ENCODE measurements around the gene GLIPR2.
A peak's percentile ranks its signal among the peaks of the same experiment; 100 is the strongest.
"Not testable (repeated sequence)": the region's sequence is repeated elsewhere in the genome, so short reads cannot be mapped to it uniquely, and the experiment has no call there.

Gene GLIPR2

DNA sequence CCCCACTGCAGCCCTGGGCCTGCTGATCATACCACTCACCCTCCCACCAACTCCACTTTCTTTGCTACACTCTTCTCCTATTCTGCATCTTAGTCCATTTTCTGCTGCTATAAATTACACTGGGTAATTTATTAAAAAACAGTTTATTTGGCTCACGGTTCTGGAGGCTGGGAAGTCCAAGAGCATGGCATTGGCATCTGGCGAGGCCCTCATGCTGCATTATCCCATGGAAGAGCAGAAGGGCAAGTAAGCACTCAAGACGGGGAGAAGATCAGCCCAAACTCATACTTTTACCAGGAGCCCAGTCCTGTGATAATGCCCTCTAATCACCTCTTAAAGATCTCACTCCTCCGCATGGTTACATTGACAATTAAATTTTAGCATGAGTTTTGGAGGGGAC, 9.4 kb downstream of the GLIPR2 start:
- DNase-seq = no peak

DNA sequence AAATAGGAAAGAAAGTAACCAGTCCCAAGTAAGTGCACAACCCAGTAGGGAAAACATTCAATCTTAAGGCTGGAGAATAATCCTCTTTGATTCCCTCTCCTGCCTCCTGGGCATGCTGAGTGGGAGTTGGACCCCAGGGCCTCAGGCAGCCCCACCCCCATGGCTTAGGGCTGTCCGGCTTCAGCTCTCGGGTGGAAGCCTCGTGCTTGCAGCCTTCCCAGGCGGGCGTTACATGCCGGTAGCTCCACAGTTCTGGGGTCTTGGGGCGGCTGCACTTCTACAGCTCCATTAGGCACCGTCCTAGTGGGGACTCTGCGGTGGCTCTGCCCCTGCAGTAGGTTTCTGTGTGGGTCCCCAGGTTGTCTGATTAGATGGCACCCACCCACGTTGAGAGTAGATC, 10.1 kb downstream of the GLIPR2 start:
- no peak for DNase-seq

DNA sequence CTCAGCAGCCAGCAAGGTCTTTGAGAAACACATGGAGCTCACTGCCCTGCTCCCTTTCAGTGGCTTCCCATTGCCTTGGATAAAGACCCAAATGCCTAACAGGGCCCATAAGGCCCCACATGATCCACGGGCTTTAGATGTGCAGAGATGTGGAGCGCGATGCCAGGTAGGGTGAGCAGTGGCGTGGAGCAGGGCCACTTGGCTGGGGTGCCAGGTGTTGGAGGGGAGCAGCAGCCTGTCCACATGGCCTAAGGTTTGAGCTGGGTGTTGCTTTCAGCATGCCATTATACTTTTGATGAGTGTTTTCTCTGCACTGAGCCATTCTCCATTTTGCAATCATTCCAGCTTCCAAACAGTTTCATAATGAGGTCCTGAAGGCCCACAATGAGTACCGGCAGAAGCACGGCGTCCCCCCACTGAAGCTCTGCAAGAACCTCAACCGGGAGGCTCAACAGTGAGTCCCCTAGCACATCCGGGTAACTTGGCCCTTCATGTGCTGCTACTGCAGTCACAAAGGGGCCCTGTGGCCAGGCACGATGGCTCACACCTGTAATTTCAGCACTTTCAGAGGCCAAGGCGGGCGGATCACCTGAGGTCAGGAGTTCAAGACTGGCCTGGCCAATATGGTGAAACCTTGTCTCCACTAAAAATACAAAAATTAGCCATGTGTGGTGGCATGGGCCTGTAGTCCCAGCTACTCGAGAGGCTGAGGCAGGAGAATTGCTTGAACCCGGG, 11.1 kb downstream of the GLIPR2 start:
- DNase-seq = no peak

DNA sequence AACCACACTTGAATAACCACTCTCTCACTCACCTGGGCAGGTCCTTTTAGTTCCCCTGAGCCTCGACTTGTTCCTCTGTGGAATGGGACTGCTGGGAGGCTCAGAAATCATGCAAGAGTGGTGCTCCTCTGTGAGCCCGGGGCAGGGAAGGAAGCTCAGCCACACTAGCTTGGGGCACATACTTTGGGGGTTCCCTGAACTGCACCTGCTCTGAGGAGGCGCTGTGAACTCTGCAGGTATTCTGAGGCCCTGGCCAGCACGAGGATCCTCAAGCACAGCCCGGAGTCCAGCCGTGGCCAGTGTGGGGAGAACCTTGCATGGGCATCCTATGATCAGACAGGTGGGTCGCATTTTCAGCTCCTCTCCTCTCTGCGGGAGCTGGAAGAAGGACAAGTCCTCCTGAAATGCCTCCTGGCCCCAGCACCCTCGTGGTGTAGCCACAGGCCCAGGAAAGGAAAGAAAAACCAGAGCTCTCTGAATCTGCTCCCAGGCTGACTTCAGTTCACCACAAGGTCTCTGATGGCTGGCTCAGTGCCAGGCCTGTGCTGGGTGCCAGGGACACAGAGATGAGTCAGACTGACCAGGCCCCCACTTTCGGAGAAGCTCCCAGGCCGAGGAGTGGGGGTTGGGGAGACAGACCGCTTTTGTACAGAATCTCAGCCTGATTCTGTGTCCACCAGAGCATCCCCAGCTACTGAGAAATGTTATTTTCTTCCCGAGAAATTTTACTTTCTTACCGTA, 11.9 kb downstream of the GLIPR2 start:
- DNase-seq = peak; percentile 67

DNA sequence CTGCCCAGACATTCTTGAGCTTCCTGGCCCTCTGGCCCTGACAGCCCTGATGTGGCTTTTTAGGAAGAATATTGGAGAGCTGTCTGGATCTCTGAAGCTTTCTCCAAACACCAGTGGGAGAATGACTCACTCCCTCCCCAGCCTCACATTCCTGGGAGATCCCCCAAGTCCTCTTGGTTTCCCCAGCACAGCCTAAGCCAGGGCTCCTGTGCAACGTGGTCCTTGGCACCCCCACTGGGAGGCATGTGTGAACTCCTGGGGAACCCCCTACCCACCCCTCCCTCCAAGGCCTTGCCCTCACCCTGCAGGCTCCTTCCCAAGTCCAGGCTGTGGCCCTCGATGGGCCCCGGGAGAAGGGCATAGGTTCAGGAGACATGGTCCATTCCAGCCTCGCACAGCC, 12.7 kb downstream of the GLIPR2 start:
- no peak for DNase-seq

DNA sequence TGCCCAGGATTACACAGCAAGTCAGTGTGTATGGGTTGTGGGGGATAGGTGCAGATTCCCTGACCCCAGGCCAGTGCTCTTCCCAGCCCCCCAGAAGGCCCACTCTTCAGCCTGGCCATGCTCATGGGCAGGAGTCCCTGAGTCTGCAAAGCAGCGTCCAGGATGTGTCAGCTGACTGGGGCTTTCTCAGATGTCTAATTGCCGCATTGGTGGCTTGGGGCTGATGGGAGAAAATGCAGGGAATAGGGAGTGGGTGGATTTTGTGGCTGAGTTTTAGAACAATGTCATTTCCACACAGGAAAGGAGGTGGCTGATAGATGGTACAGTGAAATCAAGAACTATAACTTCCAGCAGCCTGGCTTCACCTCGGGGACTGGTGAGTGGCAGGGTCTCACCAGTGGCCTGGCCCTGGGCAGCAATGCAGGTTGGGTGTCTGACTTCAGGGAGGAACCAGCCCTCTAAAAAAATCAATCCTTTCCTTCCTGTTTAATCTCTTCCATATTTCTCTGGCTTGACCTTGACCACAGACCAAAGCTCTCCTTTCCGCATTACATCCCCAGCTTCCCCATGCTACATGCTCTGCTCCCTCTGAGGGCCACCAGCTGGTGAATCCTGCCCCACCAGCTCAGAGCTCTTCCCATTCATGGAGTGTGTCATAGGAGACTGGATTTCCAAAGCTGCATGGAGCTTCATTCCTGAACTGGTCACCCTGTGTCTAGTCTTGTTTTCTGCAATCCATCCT, 14.2 kb downstream of the GLIPR2 start:
- no peak for DNase-seq

DNA sequence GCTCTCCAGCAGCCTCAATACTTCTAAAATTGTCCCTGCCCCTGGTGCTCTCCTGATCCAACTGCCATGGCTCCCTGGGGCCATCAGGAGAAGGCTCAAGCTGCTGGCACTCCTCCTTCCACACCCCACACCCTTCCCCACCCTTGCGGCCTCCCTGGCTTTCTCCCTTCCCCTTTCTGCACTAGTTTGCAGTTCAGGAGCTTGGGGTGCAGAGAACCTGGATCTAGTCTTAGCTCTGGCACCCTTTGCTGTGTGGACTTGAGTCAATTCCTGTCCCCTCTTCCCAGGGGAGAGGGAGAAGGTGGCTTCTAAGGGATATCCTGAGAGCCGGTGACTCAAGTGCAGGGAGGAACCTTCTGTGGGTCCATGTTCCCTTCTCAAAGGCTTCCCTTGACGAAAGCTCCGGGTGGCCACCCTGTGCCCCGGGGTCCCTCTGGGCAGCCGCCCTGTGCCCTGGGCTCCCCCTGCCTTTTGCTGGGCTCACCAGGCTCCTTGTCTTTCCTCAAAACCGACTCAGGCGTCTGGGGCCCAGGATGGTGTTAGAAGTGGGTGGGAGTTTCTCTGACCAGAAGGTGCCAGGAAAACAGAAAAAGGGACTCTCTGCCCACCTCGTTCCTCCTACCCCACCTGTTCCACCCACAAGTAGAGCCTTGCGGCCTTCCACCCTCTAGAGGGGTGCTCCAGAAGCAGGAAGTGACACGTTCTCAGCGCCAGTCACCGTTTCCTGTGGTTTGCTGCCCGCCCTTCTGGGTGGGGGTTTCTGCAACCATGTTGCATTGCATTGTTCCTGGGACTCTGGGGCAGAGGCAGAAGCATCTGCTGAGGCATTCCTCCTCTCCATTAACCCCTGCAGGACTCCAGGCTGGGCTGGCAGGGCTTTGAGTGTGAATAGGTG, 15.0 kb downstream of the GLIPR2 start:
- peak; percentile 72 for DNase-seq

DNA sequence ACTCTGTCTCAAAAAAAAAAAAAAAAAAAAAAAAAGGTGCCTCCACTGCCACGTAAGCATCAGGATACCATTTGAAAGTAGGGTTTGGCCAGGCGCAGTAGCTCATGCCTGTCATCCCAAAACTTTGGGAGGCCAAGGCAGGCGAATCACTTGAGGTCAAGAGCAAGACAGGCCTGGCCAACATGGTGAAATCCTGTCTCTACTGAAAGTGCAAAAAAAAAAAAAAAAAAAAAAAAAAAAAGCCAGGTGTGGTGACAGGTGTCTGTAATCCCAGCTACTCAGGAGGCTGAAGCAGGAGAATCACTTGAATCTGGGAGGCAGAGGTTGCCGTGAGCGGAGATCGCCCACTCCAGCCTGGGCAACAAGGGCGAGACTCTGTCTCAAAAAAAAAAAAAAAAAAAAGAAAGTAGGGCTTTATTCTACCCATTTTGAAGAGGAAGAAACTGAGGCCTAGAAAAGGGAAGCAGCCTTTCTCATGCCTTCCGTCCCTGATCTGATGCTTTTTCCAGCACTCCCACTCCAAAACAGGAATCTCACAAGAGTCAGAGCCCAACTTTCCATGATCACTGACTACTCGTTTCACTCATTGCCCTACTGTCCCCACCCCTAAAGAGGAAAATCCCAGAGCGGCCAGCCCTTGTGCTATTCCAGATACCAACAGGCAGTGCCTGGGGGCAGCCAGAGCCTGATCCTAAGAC, 16.4 kb downstream of the GLIPR2 start:
- DNase-seq = no peak

DNA sequence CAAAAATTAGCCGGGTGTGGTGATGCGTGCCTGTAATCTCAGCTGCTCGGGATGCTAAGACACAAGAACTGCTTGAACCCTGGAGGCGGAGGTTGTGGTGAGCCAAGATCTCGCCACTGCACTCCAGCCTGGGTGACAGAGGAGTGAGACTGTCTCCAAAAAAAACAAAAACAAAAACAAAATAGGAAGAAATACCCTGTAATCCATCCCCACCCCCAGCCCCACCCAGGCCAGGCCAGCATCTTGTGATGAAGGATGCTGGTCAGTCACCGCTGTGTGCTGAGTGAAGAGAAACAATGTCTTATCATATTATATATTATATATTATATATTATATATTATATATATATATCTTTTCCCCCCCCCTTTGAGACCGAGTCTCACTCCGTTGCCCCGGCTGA, 17.2 kb downstream of the GLIPR2 start:
- no peak for DNase-seq

DNA sequence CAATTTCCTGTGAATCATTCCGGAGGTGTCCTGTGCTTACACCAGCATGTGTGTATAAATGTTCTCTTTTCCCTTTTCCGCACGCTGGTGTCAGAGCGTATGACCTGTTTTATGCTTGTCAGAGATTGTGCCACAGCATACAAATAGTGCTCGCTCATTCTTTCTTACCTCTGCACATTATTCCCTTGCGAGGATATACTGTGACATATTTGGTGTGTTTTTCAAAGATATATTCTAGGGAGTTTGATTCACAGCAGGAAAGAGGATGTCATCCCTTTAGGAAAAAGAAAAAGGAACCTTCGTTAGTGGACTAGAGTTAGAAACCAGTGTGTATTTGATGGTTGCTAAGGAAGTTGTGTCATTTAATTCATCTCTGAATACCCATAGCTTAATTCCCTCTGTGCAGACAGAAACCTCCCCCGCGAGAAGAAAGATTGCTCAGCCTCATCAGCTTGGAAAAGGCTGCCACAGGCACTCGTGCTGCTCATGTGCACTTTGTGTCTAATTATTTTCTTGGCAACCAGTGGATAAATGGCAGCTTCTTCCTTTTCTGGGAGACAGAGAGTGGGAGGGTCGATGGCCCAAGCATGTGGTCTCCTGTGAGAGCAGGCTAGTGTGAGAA, 17.9 kb downstream of the GLIPR2 start:
- no peak for DNase-seq

DNA sequence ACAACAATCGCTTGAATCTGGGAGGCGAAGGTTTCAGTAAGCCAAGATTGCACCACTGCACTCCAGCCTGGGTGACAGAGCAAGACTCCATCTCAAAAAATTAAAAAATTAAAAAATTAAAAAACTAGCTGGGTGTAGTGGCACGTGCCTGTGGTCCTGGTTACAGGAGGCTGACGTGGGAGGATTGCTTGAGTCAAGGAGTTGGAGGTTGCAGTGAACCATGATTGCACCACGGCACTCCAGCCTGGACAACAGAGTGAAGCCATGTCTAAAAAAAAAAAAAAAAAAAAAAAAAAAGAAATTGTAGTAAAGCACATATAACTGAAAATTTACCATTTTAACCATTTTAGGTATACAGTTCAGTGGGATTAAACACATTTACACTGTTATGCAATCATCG, 19.6 kb downstream of the GLIPR2 start:
- no peak for DNase-seq

DNA sequence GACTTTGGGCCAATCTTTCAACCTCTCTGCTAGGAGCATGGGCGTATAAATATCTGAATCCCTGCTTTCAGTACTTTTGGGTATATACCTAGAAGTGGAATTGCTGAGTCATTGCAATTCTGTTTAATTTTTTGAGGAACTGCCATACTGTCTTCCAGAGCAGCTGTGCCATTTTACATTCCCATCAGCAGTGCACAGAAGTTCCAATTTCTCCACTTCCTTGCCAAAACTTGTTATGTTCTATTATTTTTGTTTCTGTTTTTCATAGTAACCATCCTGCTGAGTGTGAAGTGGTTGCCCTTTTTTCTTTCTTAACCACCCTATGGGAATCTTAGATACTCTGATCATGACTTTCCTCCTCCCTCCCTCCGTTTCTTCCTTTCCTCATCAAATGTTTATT, 21.6 kb downstream of the GLIPR2 start:
- no peak for DNase-seq

DNA sequence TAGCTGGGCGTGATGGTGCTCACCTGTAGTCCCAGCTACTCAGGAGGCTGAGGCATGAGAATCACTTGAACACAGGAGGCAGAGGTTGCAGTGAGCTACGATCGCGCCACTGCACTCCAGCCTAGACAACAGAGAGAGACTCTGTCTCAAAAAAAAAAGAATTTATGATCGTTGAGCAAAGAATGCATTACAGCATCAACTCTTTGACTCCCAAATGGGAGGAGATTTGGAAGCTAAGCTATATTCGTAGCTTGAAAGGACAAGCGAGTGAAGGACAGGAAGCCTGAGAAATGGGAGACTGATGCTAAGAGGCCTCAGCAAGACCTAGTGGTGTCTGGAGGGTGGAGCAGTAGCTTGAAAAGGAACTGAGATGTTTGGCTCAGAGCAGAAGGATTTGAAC, 22.4 kb downstream of the GLIPR2 start:
- DNase-seq = no peak

DNA sequence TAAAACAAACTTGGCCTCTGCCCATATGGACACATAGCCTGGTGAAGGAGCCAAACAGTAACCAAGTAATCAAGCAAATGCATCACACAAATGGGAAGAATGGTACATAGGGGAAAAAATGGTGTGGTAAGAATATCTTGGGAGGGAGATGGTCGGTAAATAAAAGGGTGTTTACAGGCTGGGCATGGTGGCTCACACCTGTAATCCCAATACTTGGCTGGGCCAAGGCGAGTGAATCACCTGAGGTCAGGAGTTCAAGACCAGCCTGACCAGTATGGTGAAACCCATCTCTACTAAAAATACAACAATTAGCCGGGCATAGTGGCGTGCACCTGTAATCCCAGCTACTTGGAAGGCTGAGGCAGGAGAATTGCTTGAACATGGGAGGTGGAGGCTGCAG, 23.0 kb downstream of the GLIPR2 start:
- not testable (repeated sequence) for DNase-seq

DNA sequence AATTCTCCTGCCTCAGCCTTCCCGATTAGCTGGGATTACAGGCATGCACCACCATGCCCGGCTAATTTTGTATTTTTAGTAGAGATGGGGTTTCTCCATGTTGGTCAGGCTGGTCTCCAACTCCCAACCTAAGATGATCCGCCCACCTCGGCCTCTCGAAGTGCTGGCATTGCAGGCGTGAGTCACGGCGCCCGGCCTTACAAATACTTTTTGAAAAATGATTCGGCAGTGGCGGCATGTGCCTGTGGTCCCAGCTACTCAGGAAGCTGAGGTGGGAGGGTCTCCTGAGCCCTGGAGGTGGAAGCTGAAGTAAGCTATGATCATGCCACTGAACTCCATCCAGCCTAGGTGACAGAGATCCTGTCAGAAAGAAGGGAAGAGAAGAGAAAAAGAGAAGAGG, 23.6 kb downstream of the GLIPR2 start:
- not testable (repeated sequence) for DNase-seq

DNA sequence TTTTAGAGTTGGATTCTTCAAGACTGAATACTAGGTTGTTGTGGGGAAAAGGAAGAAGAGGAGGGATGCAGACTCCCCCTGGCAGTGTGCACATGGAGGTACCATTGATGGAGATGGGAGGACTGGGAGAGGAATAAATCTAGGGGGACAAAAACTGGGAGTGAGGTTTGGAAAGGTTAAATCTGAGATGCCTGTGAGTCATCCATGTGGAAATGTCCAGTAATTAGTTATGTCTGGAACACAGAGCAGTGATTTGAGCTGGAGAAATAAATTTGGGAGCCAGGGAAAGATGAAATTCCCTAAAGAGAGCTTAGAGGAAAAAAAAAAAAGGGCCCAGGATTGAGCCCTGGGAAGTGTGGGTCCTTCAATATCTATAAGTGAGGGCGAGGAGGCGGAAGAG, 24.7 kb downstream of the GLIPR2 start:
- DNase-seq = no peak

DNA sequence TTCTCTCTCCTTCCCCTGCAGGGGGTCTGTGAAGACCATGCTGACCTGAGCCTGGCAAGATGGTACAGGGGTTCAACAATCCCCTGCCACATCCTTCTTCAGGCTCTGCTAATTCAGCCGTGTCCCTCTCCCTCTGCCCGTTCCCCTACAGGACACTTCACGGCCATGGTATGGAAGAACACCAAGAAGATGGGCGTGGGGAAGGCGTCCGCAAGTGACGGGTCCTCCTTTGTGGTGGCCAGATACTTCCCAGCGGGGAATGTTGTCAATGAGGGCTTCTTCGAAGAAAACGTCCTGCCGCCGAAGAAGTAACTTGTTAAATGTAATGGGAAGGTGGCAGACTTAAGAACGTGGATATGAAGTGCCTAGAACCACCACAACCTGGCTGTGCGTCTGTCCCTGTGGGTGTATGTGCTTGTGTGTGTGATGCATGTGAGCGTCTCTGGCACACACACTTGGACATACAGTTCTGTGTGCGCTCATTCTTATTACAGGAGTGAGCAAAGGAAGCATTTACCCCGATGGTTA, 25.7 kb downstream of the GLIPR2 start:
- DNase-seq = no peak

DNA sequence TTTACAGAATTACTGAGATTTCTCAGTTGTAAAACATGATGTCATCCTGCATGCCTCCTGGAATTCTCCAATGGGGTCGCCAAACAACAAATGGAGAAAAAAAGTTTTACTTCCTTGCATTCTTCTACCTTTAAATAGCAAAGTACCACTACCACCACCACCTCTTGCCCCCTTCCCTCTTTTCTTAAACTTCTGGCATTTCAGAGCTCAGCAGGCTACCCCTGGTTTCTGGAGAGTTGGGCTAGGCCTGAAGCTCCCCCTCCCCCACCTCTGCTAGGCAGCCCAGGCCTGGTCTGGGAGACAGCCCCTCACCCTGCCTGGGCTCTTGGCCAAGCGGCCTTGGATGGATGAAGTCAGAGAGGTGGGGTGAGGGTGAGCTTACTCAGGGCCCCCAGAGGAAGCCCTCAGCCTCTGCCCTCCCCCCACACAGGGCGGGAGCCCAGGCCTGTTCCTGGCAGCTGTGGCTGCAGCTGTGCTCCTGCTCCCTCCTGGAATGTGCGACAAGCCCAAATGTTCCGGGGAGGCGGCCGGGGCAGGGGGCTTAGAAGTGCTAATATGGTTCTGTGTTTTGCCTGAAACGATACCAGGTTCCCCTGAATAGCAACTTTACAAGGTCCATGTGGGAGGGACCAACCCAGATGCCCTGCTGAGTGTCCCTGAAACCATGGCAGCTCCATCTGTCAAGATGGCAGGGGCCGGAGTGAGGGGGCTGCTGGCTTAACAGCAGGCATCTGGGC, 26.7 kb downstream of the GLIPR2 start:
- no peak for DNase-seq

DNA sequence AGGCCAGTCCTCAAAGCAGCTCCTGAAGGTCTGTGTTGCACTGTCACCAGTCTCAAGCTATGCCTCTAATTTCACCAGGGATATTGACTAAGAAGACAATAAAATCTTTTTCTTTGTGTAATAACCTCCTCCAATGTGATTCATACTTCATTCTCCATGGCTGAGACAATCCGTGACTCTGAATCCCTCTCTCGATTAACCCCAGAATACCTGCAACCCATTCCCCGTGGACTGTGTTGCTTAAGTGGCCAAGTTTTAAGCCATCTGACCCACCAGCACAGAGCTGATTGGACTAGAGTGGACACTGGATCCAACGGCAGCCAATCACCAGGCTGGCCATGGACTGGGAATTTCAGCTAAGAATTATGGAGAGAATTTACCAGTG, 27.2 kb downstream of the GLIPR2 start:
- DNase-seq = no peak

DNA sequence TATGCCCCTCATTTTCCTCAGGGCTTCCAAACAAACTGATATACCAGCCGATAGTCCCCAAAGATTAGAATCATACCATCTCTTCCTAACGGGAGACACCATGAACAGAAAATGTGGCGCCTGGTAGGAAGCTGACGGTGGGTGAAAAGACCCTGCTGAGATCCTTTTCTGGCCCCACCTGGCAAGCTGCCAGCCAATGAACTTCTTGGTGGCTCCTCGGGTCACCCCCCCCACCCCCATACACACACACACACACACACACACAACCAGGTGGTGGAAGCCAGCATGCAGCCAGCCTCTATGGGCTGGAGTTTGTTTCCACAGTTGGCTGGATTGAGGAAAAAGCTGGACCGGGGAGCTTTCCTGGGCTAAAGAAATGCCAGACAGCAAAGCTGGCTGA, 27.8 kb downstream of the GLIPR2 start:
- no peak for DNase-seq

DNA sequence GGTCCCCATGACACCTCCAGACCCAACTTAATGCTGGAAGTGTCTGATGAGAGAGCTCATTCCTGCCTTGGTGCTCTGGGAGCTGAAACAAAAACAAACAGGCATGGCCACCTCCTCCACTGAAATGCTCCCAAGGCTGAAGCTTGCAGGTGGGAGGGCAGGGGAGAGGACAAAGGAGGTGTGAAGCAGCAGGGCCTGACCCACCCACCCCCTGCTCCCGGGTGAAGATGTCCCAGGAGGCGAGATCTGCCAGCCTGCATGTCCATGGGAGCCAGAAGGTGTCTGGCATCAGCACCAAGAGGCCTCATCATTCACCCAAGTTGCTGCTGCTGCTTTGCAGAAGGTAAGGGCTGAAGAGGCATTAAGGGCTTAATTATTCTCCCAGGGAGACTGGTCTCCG, 28.5 kb downstream of the GLIPR2 start:
- DNase-seq = no peak
